Neural progenitor cell (in vitro differentiated cells): Measurements from ENCODE around the gene ITGA4. TPM values are rescaled to one million over a fixed set of nuclear protein-coding genes. Genes with fewer than 3 reads are reported as not detected.

Experiments used
- DNase-seq: peaks from one replicate; pipeline ENCODE4 v3.0.0-alpha.2; 2016; ENCODE audit warnings: low spot score
- H2AFZ ChIP-seq: fragments of 200-600 bp; sonication (generic); replicated peaks from 2 replicates; pipeline ENCODE4 v1.6.1; 2016; ENCODE audit warnings: antibody characterized with exemption
- H3F3A ChIP-seq: fragments of 200-600 bp; sonication (generic); 2 replicates; pipeline ENCODE4 v1.6.1; 2016; ENCODE audit warnings: antibody characterized with exemption, low read depth
- H3K27ac ChIP-seq: fragments of 200-600 bp; sonication (generic); 2 replicates; pipeline ENCODE4 v1.5.1; 2016; ENCODE audit warnings: mild to moderate bottlenecking
- H3K27me3 ChIP-seq: fragments of 200-600 bp; sonication (generic); 2 replicates; pipeline ENCODE4 v1.6.1; 2016; ENCODE audit warnings: mild to moderate bottlenecking, moderate library complexity
- H3K36me3 ChIP-seq: fragments of 200-600 bp; sonication (generic); 2 replicates; pipeline ENCODE4 v1.5.1; 2016
- H3K4me1 ChIP-seq: fragments of 200-600 bp; sonication (generic); 2 replicates; pipeline ENCODE4 v1.6.1; 2016; ENCODE audit warnings: mixed run types
- H3K4me2 ChIP-seq: fragments of 200-600 bp; sonication (generic); 2 replicates; pipeline ENCODE4 v1.6.1; 2016
- H3K4me3 ChIP-seq: fragments of 200-600 bp; sonication (generic); 2 replicates; pipeline ENCODE4 v1.5.1; 2016
- H3K79me2 ChIP-seq: fragments of 200-600 bp; sonication (generic); 2 replicates; pipeline ENCODE4 v1.6.1; 2016; ENCODE audit warnings: low read depth
- H3K9ac ChIP-seq: fragments of 200-600 bp; sonication (generic); 2 replicates; pipeline ENCODE4 v1.6.1; 2016
- H3K9me3 ChIP-seq: fragments of 200-600 bp; sonication (generic); 2 replicates; pipeline ENCODE4 v1.5.1; 2016; ENCODE audit warnings: low read depth
- H4K20me1 ChIP-seq: fragments of 200-600 bp; sonication (generic); 2 replicates; pipeline ENCODE4 v1.6.1; 2016; ENCODE audit warnings: low read depth
- H3K27ac Mint-ChIP-seq: 3 replicates; pipeline ENCODE4 v1.8.0; 2021; ENCODE audit warnings: mixed read lengths
- H3K27me3 Mint-ChIP-seq: 2 replicates; pipeline ENCODE4 v1.8.0; 2022; ENCODE audit warnings: low read depth, mild to moderate bottlenecking, inconsistent platforms, moderate library complexity, mixed read lengths; ENCODE audit not compliant: insufficient read depth
- H3K36me3 Mint-ChIP-seq: 3 replicates; pipeline ENCODE4 v1.8.0; 2021; ENCODE audit warnings: mixed read lengths
- H3K4me1 Mint-ChIP-seq: 3 replicates; pipeline ENCODE4 v1.8.0; 2021; ENCODE audit warnings: mixed read lengths
- H3K4me3 Mint-ChIP-seq: 3 replicates; pipeline ENCODE4 v1.8.0; 2021; ENCODE audit warnings: mild to moderate bottlenecking, moderate library complexity, mixed read lengths
- H3K9me3 Mint-ChIP-seq: 3 replicates; pipeline ENCODE4 v1.8.0; 2020; ENCODE audit warnings: mixed read lengths
- CTCF ChIP-seq: fragments of 200-600 bp; sonication (generic); IDR thresholded peaks from 2 replicates; pipeline ENCODE4 v1.5.1; 2017; ENCODE audit warnings: antibody characterized with exemption, mild to moderate bottlenecking
- EZH2 ChIP-seq: fragments of 200-600 bp; sonication (generic); IDR thresholded peaks from 2 replicates; pipeline ENCODE4 v1.6.1; 2017; ENCODE audit warnings: antibody characterized with exemption, mild to moderate bottlenecking, moderate library complexity
- EZH2phosphoT487 ChIP-seq: fragments of 200-600 bp; sonication (generic); IDR thresholded peaks from 2 replicates; pipeline ENCODE4 v1.6.1; 2017; ENCODE audit warnings: antibody characterized with exemption
- total RNA-seq: library from RNA; depleted of rRNA; stranded (reverse); fragments of >200 nt; gene quantifications from 2 replicates; pipeline ENCODE4 v1.2.3, GENCODE V29; 2015; ENCODE audit warnings: low replicate concordance

The ITGA4 gene
- total RNA-seq, 1 donor from 2014 or later: 10.2 TPM

- no peak for TF ChIP-seq CTCF
- TF ChIP-seq EZH2: no peak
- no peak for TF ChIP-seq EZH2phosphoT487
- Histone ChIP-seq H3K27ac (no peak overlapping the region), H3K4me2 (no peak overlapping the region), H3K36me3 (no peaks in the 10 kb centered on the region), H3F3A (no peaks in the 10 kb centered on the region), H3K4me3 (no peak overlapping the region), H3K4me1 (peaks cover 7% of the 10 kb centered on the region), H4K20me1 (no peaks in the 10 kb centered on the region), H3K27me3 (peaks cover 52% of the 10 kb centered on the region), H3K9me3 (no peaks in the 10 kb centered on the region), H3K79me2 (no peaks in the 10 kb centered on the region), H3K9ac (no peak overlapping the region), H2AFZ (no peak overlapping the region)
- H3K36me3 Mint-ChIP-seq: no peaks in the 10 kb centered on the region
- H3K27ac Mint-ChIP-seq: no peak overlapping the region
- DNase-seq: no peak
- H3K4me3 Mint-ChIP-seq: no peak overlapping the region
- no peaks in the 10 kb centered on the region for H3K9me3 Mint-ChIP-seq
- peaks cover 5% of the 10 kb centered on the region for H3K4me1 Mint-ChIP-seq
- H3K27me3 Mint-ChIP-seq: peaks cover 20% of the 10 kb centered on the region
Observed at GRCh38 chr2:181454686-181455450, 2.3 kb upstream of the ITGA4 start.

GRCh38 chr2:181456660-181457120 is 496 bp upstream of the ITGA4 start:
- peak; percentile 62 for DNase-seq
- no peaks in the 10 kb centered on the region for H3K9me3 ChIP-seq
- peaks cover 65% of the 10 kb centered on the region for H3K27me3 ChIP-seq
- peak overlapping the region; percentile 88 for H3K4me2 ChIP-seq
- no peak overlapping the region for H3K27ac ChIP-seq
- H3K79me2 ChIP-seq: no peaks in the 10 kb centered on the region
- H4K20me1 ChIP-seq: no peaks in the 10 kb centered on the region
- peak overlapping the region; percentile 82 for H3K4me3 Mint-ChIP-seq
- peaks cover 20% of the 10 kb centered on the region for H3K27me3 Mint-ChIP-seq
- H3K9ac ChIP-seq: no peak overlapping the region
- H3K27ac Mint-ChIP-seq: no peak overlapping the region
- H3K4me1 Mint-ChIP-seq: peaks cover 5% of the 10 kb centered on the region
- no peaks in the 10 kb centered on the region for H3K9me3 Mint-ChIP-seq
- no peaks in the 10 kb centered on the region for H3K36me3 Mint-ChIP-seq
- peak overlapping the region; percentile 94 for H2AFZ ChIP-seq
- no peaks in the 10 kb centered on the region for H3F3A ChIP-seq
- H3K36me3 ChIP-seq: no peaks in the 10 kb centered on the region
- H3K4me1 ChIP-seq: peaks cover 7% of the 10 kb centered on the region
- peak overlapping the region; percentile 66 for H3K4me3 ChIP-seq
- TF ChIP-seq EZH2phosphoT487 (no peak), EZH2 (no peak), CTCF (no peak)

- Histone ChIP-seq H4K20me1 (no peaks in the 10 kb centered on the region), H3K9me3 (no peaks in the 10 kb centered on the region), H3K4me2 (peak overlapping the region; percentile 88), H3F3A (no peaks in the 10 kb centered on the region), H3K36me3 (no peaks in the 10 kb centered on the region), H2AFZ (peak overlapping the region; percentile 94), H3K27me3 (peaks cover 70% of the 10 kb centered on the region), H3K4me1 (peaks cover 7% of the 10 kb centered on the region), H3K9ac (no peak overlapping the region), H3K79me2 (no peaks in the 10 kb centered on the region), H3K27ac (no peak overlapping the region), H3K4me3 (peak overlapping the region; percentile 66)
- TF ChIP-seq EZH2 (peak; percentile 70), CTCF (no peak), EZH2phosphoT487 (peak; percentile 57)
- Mint-ChIP-seq H3K27ac (no peak overlapping the region), H3K4me3 (peak overlapping the region; percentile 87), H3K9me3 (no peaks in the 10 kb centered on the region), H3K36me3 (no peaks in the 10 kb centered on the region), H3K4me1 (peaks cover 5% of the 10 kb centered on the region), H3K27me3 (peaks cover 20% of the 10 kb centered on the region)
- peak; percentile 61 for DNase-seq
Observed at GRCh38 chr2:181457741-181458425, 697 bp downstream of the ITGA4 start.
